Endodermal cell (in vitro differentiated cells): ENCODE data around the gene PDE8B. TPM values are rescaled to one million over a fixed set of nuclear protein-coding genes. Genes with fewer than 3 reads are reported as not detected.

Experiments
- DNase-seq: peaks from one replicate; pipeline ENCODE4 v3.0.0-alpha.2; 2017
- H3K27ac ChIP-seq: 2 replicates; pipeline ENCODE4 v1.5.1; 2013; ENCODE audit warnings: mild to moderate bottlenecking, low read depth, low read length, moderate library complexity
- H3K27me3 ChIP-seq: 2 replicates; pipeline ENCODE4 v1.6.1; 2013; ENCODE audit warnings: mild to moderate bottlenecking, low read length, moderate library complexity; ENCODE audit not compliant: insufficient read depth, control insufficient read depth, poor library complexity, severe bottlenecking
- H3K36me3 ChIP-seq: 2 replicates; pipeline ENCODE4 v1.7.0; 2013; ENCODE audit warnings: mild to moderate bottlenecking, low read length, moderate library complexity; ENCODE audit not compliant: control insufficient read depth, insufficient read depth
- H3K4me1 ChIP-seq: one replicate; pipeline ENCODE4 v1.7.0; 2013; ENCODE audit warnings: low read length; ENCODE audit not compliant: control insufficient read depth, insufficient read depth
- H3K4me3 ChIP-seq: 2 replicates; pipeline ENCODE4 v1.5.1; 2013; ENCODE audit warnings: mild to moderate bottlenecking, low read length, moderate library complexity
- H3K9ac ChIP-seq: 2 replicates; pipeline ENCODE4 v1.6.1; 2013; ENCODE audit warnings: mild to moderate bottlenecking, low read length, moderate library complexity; ENCODE audit not compliant: poor library complexity, severe bottlenecking; ENCODE audit errors: extremely low read depth
- H3K9me3 ChIP-seq: 2 replicates; pipeline ENCODE4 v1.6.1; 2013; ENCODE audit warnings: mild to moderate bottlenecking, low read length, moderate library complexity; ENCODE audit not compliant: control insufficient read depth
- H3K27ac Mint-ChIP-seq: 2 replicates; pipeline ENCODE4 v1.8.0; 2020; ENCODE audit warnings: mixed read lengths
- H3K27me3 Mint-ChIP-seq: 2 replicates; pipeline ENCODE4 v1.8.0; 2021; ENCODE audit warnings: mild to moderate bottlenecking, mixed read lengths; ENCODE audit not compliant: insufficient read depth
- H3K36me3 Mint-ChIP-seq: 2 replicates; pipeline ENCODE4 v1.8.0; 2020; ENCODE audit warnings: low read depth, mixed read lengths
- H3K4me1 Mint-ChIP-seq: 2 replicates; pipeline ENCODE4 v1.8.0; 2020; ENCODE audit warnings: mixed read lengths
- H3K4me3 Mint-ChIP-seq: 2 replicates; pipeline ENCODE4 v1.8.0; 2020; ENCODE audit warnings: mild to moderate bottlenecking, moderate library complexity, mixed read lengths
- H3K9me3 Mint-ChIP-seq: 2 replicates; pipeline ENCODE4 v1.8.0; 2020; ENCODE audit warnings: mild to moderate bottlenecking, mixed read lengths
- CTCF ChIP-seq: fragments of 200-600 bp; sonication (generic); conservative IDR thresholded peaks from 2 replicates; pipeline ENCODE4 v1.5.0; 2021; ENCODE audit warnings: antibody characterized with exemption, mild to moderate bottlenecking
- WGBS, 2 experiments: methylation state at CpG; one replicate each; pipeline versions ENCODE4 v1.1.5 to v1.1.7; 2013; ENCODE audit warnings: missing lambda C conversion rate in 2 of 2, mixed read lengths in 1 of 2; ENCODE audit not compliant: insufficient coverage in 1 of 2, insufficient read length in 1 of 2; 5-methylcytosine and 5-hydroxymethylcytosine counted together
- total RNA-seq, 2 donors: library from RNA; stranded (reverse); fragmentation: NEBNext Ultra II Directional in 1 of 2; extraction: Animal tissue kit (Norgen Biotek cat#: 25700) in 1 of 2; gene quantifications; 2 replicates in 1 of 2; 3 replicates in 1 of 2; pipeline ENCODE4 v1.2.1, GENCODE V29; 2021

Gene PDE8B
- total RNA-seq, 2 donors from 2014 or later: 0.20 to 0.51 TPM

GRCh38 chr5:77231471-77232138, 21.1 kb downstream of the PDE8B start:
- Mint-ChIP-seq H3K27ac (no peak overlapping the region), H3K4me3 (no peak overlapping the region), H3K27me3 (no peaks in the 10 kb centered on the region), H3K36me3 (no peaks in the 10 kb centered on the region), H3K4me1 (peaks cover 14% of the 10 kb centered on the region), H3K9me3 (no peaks in the 10 kb centered on the region)
- H3K36me3 ChIP-seq: no peaks in the 10 kb centered on the region
- TF ChIP-seq CTCF: peak; percentile 54
- no peak overlapping the region for H3K4me3 ChIP-seq
- WGBS, 2 experiments: 61 to 62% methylated on average over 5 to 8 of the region's 8 CpGs
- H3K9ac ChIP-seq: no peak overlapping the region
- DNase-seq: peak; percentile 62
- H3K27me3 ChIP-seq: no peaks in the 10 kb centered on the region
- no peak overlapping the region for H3K27ac ChIP-seq
- H3K4me1 ChIP-seq: peaks cover 5% of the 10 kb centered on the region
- no peaks in the 10 kb centered on the region for H3K9me3 ChIP-seq

- no peak for TF ChIP-seq CTCF
- no peaks in the 10 kb centered on the region for H3K27me3 ChIP-seq
- H3K36me3 Mint-ChIP-seq: no peaks in the 10 kb centered on the region
- no peaks in the 10 kb centered on the region for H3K9me3 ChIP-seq
- H3K36me3 ChIP-seq: no peaks in the 10 kb centered on the region
- H3K27ac ChIP-seq: no peak overlapping the region
- H3K4me1 ChIP-seq: peaks cover 5% of the 10 kb centered on the region
- H3K27me3 Mint-ChIP-seq: no peaks in the 10 kb centered on the region
- H3K4me3 ChIP-seq: no peak overlapping the region
- H3K4me3 Mint-ChIP-seq: no peak overlapping the region
- no peak overlapping the region for H3K27ac Mint-ChIP-seq
- no peaks in the 10 kb centered on the region for H3K9me3 Mint-ChIP-seq
- WGBS, 2 experiments: 76 to 95% methylated on average over 3 to 6 of the region's 6 CpGs
- peaks cover 14% of the 10 kb centered on the region for H3K4me1 Mint-ChIP-seq
- H3K9ac ChIP-seq: no peak overlapping the region
- DNase-seq: no peak
Measured at GRCh38 chr5:77232574-77233358, 22.3 kb downstream of the PDE8B start.

GRCh38 chr5:77235846-77236721, 25.6 kb downstream of the PDE8B start:
- 92 to 96% methylated on average over 2 to 3 of the region's 3 CpGs for WGBS, 2 experiments
- H3K9me3 Mint-ChIP-seq: no peaks in the 10 kb centered on the region
- no peak for DNase-seq

More at GRCh38 chr5:77235846-77236721, 25.6 kb downstream of the PDE8B start:
- no peaks in the 10 kb centered on the region for H3K27me3 ChIP-seq
- no peaks in the 10 kb centered on the region for H3K27me3 Mint-ChIP-seq
- H3K36me3 ChIP-seq: no peaks in the 10 kb centered on the region
- no peak overlapping the region for H3K9ac ChIP-seq
- H3K9me3 ChIP-seq: no peaks in the 10 kb centered on the region
- no peak overlapping the region for H3K27ac ChIP-seq
- peaks cover 5% of the 10 kb centered on the region for H3K4me1 ChIP-seq
- no peaks in the 10 kb centered on the region for H3K36me3 Mint-ChIP-seq
- H3K4me3 Mint-ChIP-seq: no peak overlapping the region
- H3K4me3 ChIP-seq: no peak overlapping the region
- TF ChIP-seq CTCF: no peak
- H3K4me1 Mint-ChIP-seq: peaks cover 11% of the 10 kb centered on the region
- no peak overlapping the region for H3K27ac Mint-ChIP-seq
